Activated CD8-positive, alpha-beta memory T cell treated with anti-CD3 and anti-CD28 coated beads, Interleukin-2, amount 50 U/mL, for 1 hour (primary cell): ENCODE results near the gene COLEC12.

ENCODE experiments used
- DNase-seq: peaks from one replicate; pipeline ENCODE4 v3.0.0-alpha.2; 2020; ENCODE audit errors: extremely low read depth

Gene COLEC12

DNA sequence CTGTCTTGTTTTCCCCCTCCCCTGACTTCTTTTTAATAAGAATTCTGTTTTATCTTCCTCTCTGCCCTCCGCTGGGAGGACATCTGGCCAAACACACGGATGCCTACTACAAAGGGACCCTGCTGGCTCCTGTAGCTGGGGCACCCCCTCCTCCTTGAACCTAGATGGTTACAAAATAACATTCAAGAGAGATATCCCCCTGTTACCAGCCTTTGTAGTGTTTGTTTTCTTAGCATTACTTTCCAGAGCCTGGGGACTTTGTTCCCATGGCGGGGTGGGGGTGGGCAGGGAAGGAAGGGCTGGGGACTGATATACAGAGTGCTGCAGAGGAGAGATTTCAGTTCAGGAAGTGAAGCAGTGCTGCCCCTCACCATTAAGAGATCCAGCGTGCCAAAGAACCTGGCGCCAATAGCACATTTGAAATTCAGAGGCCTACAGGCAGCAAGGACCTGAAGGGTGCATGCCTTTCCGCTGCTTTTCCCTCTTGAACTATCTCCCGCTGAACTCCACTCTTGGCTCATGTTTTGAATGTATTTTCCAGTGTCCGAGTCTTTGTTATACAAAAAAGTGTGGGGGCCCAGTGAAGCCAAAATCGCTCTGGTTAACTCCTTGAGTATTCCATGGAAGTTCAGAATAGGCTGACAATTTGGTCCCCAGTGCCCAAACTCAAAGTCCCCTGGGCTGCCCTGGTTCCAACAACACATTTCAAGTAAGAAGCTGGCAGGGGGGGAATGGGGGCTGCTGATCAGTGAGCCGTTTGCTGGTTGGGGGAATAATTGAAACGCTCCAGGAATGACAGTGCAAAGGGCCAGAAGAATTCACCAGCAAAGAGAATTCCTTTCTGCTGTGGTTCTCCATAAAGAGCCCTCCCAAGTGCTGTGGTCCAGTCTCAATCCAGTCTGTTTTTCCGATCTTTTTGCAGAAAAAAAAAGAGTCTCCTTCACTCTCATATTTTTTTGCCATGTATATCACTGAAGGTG, 137.9 kb downstream of the COLEC12 start:
- DNase-seq = no peak

DNA sequence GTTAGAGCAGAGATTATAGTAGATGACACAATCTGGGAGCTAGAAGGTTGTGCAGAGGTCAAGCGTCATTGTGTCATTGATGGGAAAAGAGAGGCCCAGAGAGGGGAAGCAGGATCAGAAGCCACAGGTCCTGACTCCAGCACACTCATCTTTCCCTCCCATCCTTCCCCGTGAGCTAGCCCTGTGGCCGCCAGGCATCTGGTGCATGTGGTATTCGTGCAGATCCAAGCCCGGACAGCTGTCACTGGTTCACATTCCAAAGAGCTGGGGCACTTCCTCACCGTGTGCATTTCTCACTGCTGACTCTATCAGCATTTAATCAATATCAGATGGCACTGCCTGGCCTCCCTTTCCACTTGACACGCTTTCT, 138.6 kb downstream of the COLEC12 start:
- no peak for DNase-seq

- no peak for DNase-seq
Measured at GRCh38 chr18:361100-361732, 139.3 kb downstream of the COLEC12 start.

- no peak for DNase-seq
Measured at GRCh38 chr18:360676-361075, 139.8 kb downstream of the COLEC12 start.

DNA sequence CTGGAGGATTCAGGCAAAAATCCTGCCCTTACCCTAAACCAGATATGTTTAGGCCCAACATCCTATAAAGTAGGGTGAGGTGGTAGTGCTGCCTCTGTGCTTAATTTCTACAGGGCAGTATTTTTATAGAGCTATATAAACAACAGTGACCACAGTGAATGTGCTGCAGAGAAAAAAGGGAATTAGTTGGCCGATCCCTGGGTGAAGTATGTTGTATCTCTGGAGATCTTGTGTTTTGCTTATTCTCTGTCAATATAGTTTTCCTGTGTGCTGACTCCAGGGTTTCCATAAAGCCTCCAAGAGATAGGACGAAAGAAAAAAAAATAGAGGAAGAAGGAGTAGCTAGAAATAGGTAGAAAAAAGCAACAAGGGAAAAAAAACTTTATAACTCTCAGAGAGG, 143.7 kb downstream of the COLEC12 start:
- DNase-seq = no peak

DNA sequence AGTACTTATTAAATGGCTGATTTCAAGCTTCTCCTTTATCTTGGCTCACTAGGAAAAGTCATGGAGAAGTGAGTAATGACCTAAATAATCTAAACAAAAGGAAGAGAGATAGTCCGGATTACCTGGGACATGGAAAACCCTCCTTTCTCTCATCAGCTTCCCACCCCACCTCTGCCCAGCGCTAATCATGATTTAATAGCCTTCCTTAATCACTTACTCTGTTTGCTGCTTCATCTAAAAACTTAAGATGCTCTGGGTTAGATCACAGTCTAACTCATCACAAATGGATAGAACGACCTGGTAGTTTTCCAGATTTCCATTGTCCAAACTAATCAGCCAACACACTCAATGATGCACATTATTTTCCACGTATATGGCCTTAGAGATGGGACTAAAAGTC, 144.8 kb downstream of the COLEC12 start:
- DNase-seq = no peak

- DNase-seq = no peak
Measured at GRCh38 chr18:354471-354870, 146.0 kb downstream of the COLEC12 start.

DNA sequence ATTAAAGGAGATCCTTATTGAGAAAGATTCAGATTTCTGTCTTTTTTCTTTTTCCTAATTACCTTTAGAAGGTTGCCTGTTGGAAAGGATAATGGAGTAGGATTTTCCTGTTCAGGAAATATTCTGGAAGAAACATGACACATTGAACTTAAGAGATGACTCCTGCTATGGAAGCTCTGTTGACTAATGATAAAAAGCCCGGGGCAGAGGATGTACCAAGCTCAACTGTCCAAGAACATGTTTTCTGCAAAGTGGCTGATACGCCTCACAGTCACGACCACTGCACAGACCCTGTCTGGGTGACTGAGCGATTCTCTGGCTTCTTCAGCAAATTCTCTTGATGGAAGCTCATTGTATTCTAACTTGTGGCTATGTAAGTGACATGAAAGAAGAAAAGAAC, 146.5 kb downstream of the COLEC12 start:
- no peak for DNase-seq

- no peak for DNase-seq
Measured at GRCh38 chr18:352438-352837, 148.1 kb downstream of the COLEC12 start.

DNA sequence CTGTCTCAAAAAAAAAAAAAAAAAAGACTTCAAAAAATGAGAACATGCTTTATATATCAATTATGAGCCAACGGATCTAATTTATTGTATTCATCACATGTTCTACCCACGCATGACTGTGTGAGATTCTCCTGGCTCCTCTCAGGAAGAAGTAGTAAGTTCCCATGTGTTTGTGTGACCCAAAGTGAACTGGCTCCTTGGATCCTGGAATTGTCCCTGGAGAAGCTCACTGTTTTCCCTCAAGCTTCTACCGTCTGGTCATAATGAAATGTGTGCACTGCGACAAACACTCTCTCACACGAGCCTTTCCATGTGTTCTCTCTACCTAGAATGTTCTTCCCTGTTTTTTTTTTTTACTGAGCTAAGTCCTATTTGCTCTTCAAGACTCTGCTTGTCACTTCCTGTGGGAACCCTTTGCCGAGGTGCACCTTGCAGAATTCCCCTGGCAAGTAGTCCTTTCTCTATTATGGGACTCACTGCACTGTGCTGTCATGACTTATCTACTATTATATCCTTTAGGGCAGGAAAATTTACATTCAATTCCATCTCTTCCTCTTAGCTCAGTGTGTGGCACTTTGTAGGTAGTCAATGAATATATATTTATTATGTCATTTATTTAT, 149.4 kb downstream of the COLEC12 start:
- DNase-seq = no peak

DNA sequence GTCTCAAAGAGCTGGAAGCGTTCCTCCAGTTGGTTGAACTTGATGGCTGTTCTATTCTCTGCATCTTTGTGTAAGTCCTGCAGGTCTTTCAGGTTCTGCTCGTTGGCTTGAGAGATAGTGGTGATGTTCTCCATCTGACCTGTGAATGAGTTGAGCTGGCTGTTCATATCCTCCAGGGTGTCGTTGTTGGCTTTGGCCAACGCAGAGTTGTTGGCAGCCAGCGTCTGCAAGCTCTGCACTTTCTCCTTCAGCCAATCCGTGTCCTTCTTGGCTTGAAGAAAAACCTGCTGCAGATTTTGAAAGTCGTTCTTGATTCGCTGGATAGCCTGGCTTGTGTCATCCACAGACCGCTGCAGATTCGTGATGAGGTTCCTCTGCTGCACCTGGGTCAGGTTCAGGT, 153.9 kb downstream of the COLEC12 start:
- DNase-seq = no peak

GRCh38 chr18:341102-341501, 159.4 kb downstream of the COLEC12 start:
- DNase-seq = no peak

DNA sequence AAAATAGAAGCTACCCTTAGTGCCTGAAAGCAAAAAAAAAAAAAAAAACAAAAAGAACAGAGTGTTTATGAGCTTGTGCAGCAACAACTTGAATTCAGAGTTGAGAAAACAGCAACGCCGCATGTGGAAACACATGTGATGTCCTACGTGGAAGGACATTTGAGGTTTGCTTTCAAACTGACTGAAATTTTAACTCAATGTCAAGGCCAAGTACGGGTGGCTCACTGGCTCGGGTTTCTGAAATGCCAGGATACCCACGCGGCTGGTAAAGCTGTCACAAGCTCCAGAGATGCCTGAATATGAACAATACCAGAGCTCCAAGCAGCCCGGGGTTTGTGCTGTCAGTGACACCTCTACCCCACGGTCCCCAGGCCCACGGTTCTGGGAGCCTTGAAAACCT, 160.5 kb downstream of the COLEC12 start:
- DNase-seq = no peak

DNA sequence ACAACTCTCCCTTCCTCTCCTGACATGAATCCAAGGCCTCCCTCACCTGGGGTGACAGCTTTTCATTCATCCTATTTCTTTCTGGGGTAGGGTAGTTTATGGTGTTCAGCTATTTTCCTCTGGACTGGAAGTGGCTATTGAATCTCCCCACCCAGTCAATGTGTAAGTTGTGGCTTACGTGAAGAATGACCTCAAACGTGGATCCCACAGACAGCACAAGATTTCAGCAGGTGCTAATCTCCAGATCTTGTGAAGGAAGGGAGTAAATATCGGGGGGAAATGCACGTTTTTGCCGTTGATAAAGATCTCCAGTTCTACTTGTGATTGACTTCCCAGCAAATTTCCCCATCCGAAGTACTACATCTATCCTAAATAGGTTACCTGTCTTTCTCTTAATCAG, 161.3 kb downstream of the COLEC12 start:
- DNase-seq = no peak

- no peak for DNase-seq
Measured at GRCh38 chr18:336713-337112, 163.8 kb downstream of the COLEC12 start.

- no peak for DNase-seq
Measured at GRCh38 chr18:335733-336132, 164.8 kb downstream of the COLEC12 start.

GRCh38 chr18:334575-335132, 165.8 kb downstream of the COLEC12 start:
- DNase-seq = no peak

GRCh38 chr18:332721-333510, 167.6 kb downstream of the COLEC12 start:
- no peak for DNase-seq

GRCh38 chr18:332007-332406, 168.5 kb downstream of the COLEC12 start:
- DNase-seq = no peak

DNA sequence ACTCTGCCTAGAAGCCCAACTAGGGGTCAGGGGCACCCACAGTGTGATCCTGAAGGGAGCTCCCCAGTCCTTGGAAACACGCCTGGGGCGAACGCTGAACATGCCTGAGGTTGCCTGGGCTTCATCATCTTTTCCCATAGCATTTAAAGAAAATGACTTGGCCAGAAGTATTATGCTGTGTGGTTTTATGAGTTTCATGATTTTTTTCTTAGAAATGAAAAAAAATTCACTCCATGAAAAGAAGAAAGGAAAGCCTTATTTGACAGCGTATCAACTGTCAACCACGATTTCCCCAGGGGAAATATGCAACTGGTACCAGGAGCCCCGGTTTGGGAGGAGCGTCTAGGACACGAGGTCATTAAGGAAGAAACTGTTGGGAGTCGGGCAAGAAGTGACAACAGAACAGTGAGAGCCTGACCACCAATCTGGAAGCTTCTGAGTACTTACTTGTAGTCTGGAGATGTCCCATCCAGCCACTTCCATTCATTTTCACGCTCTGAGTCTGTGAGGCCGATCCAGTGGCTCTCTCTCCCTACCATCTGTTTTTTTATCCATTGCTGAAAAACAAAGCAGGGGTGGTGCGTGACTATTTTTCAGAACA, 169.2 kb downstream of the COLEC12 start:
- DNase-seq = no peak

DNA sequence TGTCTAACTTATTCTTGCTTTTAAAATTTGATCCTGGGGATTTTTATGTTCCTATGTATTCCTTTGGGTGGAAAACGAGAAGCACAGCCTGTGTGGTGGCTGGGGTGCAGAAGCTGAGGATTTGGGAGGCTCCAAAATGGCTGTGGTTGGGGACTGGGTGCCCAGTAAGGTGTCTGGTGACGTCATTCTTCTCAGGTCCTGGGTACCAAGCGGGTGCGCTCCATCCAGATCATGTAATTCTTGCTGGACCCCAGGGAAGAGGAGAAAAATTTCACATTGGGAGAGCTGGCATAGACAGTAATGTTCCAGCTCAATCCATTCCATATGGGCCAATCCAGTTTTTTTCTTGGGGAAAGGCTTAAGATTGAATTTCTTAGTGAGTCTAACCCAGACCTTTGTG, 171.6 kb downstream of the COLEC12 start:
- no peak for DNase-seq
